ENCODE measurements around the gene STARD3NL. TPM values are rescaled to one million over a fixed set of nuclear protein-coding genes. Genes with fewer than 3 reads are reported as not detected.

STARD3NL gene
- total and polyA plus RNA-seq, 10 of the 15 experiments (the other 5 are each of a cell fraction or from before 2014, with no cell fraction given) = 66.1 to 133 (median 85.7) TPM

DNA sequence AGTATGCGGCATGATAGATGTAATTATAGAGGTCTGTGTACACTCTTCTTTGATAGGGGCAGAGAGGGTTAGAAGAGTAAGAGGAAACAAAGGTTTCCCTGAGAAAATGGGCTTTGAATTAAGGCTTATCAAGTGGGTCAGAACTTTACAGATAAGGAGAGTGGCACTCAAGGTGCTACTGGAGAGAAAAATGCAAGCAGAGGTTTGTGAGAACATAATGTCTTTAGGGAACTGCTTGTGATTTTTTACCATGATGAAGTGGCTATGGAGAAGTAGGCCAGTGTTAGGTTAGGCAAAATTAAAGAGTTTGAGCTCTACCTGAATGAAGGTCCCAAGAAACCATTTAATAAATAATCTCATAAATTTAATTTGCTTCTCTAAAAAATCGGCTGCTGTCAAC, 14.3 kb downstream of the STARD3NL start:
- H3K9ac ChIP-seq (ENCODE audit: control insufficient read depth, insufficient read depth, low read length) = no peak overlapping the region
- no TSS peak for BruUV-seq (replicated peaks)
- in situ Hi-C loops (cut with MboI) = no loop called here
- FAIRE-seq = no peak
- no peak overlapping the region for H3K4me2 ChIP-seq (ENCODE audit: control insufficient read depth, insufficient read depth)
- H3K79me2 ChIP-seq (ENCODE audit: control insufficient read depth, insufficient read depth, low read length) = peaks cover 92% of the 10 kb centered on the region
- H4K20me1 ChIP-seq (ENCODE audit: control insufficient read depth, insufficient read depth) = no peaks in the 10 kb centered on the region
- H3K4me1 ChIP-seq (ENCODE audit: control insufficient read depth, insufficient read depth, low read length) = peaks cover 28% of the 10 kb centered on the region
- H3K36me3 ChIP-seq (ENCODE audit: control insufficient read depth in 2 of 2, insufficient read depth in 2 of 2, low read length in 1 of 2) = no peaks in the 10 kb centered on the region
- 100% methylated on average over 2 of the region's 2 CpGs for WGBS (ENCODE audit: insufficient coverage, insufficient replicate concordance, low lambda C conversion rate, missing lambda C conversion rate)
- H3K27me3 ChIP-seq (replicated peaks in 1 of 2; ENCODE audit: control insufficient read depth in 2 of 2, insufficient read depth in 2 of 2, low read length in 1 of 2) = no peaks in the 10 kb centered on the region
- no peak overlapping the region for H3K4me3 ChIP-seq
- no peak overlapping the region for H2AFZ ChIP-seq (ENCODE audit: control insufficient read depth, low read depth, low read length)
- CTCF ChIA-PET = interaction anchor here (1.0 to 11.5 kb wide), 6 partner anchors 11 to 275 kb away, joined by 3 to 114 read pairs (median 5); partner anchors contain the start of gene SFRP4
- RAD21 ChIA-PET (ENCODE audit: unreplicated experiment) = interaction anchor here (0.9 to 1.6 kb wide), 3 partner anchors 12 to 31 kb away, joined by 3 to 5 read pairs (median 4); no protein-coding TSS in a partner anchor
- peaks cover 4% of the 10 kb centered on the region for H3K9me3 ChIP-seq (replicated peaks; ENCODE audit: control insufficient read depth, insufficient read depth, low read length)
- ATAC-seq = no peak
- DNase-seq (ENCODE audit: low read depth, low spot score) = no peak
- TF ChIP-seq MTA3 (IDR thresholded peaks at IDR 0.05; ENCODE audit: borderline replicate concordance, low read length) (no peak), POLR2AphosphoS5 (IDR thresholded peaks at IDR 0.05; ENCODE audit: low read length) (no peak)
- TF ChIP-seq, protein P1, sequence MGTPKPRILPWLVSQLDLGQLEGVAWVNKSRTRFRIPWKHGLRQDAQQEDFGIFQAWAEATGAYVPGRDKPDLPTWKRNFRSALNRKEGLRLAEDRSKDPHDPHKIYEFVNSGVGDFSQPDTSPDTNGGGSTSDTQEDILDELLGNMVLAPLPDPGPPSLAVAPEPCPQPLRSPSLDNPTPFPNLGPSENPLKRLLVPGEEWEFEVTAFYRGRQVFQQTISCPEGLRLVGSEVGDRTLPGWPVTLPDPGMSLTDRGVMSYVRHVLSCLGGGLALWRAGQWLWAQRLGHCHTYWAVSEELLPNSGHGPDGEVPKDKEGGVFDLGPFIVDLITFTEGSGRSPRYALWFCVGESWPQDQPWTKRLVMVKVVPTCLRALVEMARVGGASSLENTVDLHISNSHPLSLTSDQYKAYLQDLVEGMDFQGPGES (IDR thresholded peaks at IDR 0.05) = no peak
- SMC1A ChIA-PET (ENCODE audit: uncharacterized antibody, unreplicated experiment) = interaction anchor here (1.0 to 2.6 kb wide), 6 partner anchors 9 to 152 kb away, joined by 3 to 17 read pairs (median 4); no protein-coding TSS in a partner anchor
- POLR2A ChIA-PET = no interaction called here
- H3K27ac ChIP-seq (ENCODE audit: control insufficient read depth, insufficient read depth) = no peak overlapping the region
- intact Hi-C loops (cut with micrococcal nuclease; ENCODE audit: unreplicated experiment) = no loop called here

DNA sequence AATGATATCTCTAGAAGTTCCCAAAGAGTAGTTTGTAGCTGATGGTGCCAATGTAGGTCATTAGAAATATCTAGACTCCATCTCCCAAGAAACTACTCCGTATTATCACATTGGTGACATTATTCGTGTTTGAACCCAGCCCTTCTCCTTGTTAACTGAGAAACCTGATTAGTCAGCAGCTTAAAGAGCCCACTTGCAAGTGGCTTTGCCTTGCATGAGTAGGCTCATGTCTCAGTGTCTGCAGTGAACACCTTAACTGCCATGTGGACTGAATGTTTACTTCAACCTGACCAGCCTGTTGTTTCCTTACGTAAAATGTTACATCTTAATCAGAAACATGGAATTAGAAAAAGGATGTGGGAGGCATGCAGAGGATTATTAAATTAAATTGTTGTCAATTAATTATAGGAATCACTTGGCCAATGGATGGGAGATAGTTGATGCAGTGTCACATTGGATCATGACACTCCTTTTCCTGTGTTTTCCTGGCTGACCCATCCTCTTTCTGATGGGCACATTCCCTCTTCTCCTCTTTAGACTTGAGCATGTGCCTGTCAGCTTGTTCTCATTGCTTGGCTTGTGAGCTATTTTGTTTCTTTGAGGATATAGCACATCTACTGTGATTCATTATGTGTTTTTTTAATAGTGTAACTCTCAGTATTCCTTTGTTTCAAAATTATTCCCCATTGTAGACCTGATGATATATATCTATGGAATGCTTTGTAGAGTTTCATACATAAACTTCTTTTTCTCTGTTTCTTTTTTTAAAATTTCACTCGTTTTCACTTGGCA, 18.0 kb downstream of the STARD3NL start:
- DNase-seq (ENCODE audit: low read depth, low spot score) (no peak), ATAC-seq (peak; percentile 40; the same call in 1 of the 3 replicates), FAIRE-seq (peak; percentile 23)
- H2AFZ ChIP-seq (ENCODE audit: control insufficient read depth, low read depth, low read length) = no peak overlapping the region
- H3K79me2 ChIP-seq (ENCODE audit: control insufficient read depth, insufficient read depth, low read length) = peaks cover 78% of the 10 kb centered on the region
- no peak overlapping the region for H3K4me2 ChIP-seq (ENCODE audit: control insufficient read depth, insufficient read depth)
- ChIA-PET RAD21 (ENCODE audit: unreplicated experiment) (interaction anchor here (0.8 to 3.4 kb wide), 7 partner anchors 9 to 122 kb away, joined by 3 to 12 read pairs (median 3); no protein-coding TSS in a partner anchor), POLR2A (interaction anchor here (0.7 kb wide), 1 partner anchor 14 kb away, joined by 3 read pairs; no protein-coding TSS in a partner anchor), SMC1A (ENCODE audit: uncharacterized antibody, unreplicated experiment) (interaction anchor here (0.6 to 6.1 kb wide), 15 partner anchors 8 to 370 kb away, joined by 3 to 61 read pairs (median 4); partner anchors contain the start of gene STARD3NL), CTCF (interaction anchor here (0.6 to 11.5 kb wide), 15 partner anchors 9 to 279 kb away, joined by 3 to 114 read pairs (median 4); partner anchors contain the start of gene SFRP4)
- H3K9me3 ChIP-seq (replicated peaks; ENCODE audit: control insufficient read depth, insufficient read depth, low read length) = peaks cover 3% of the 10 kb centered on the region; the same call in 2 of the 3 replicates
- in situ Hi-C loops (cut with MboI) (no loop called here), intact Hi-C loops (cut with micrococcal nuclease; ENCODE audit: unreplicated experiment) (no loop called here)
- TF ChIP-seq, protein P2, sequence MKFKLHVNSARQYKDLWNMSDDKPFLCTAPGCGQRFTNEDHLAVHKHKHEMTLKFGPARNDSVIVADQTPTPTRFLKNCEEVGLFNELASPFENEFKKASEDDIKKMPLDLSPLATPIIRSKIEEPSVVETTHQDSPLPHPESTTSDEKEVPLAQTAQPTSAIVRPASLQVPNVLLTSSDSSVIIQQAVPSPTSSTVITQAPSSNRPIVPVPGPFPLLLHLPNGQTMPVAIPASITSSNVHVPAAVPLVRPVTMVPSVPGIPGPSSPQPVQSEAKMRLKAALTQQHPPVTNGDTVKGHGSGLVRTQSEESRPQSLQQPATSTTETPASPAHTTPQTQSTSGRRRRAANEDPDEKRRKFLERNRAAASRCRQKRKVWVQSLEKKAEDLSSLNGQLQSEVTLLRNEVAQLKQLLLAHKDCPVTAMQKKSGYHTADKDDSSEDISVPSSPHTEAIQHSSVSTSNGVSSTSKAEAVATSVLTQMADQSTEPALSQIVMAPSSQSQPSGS (IDR thresholded peaks at IDR 0.05; ENCODE audit: low read length) = no peak
- TF ChIP-seq PML (IDR thresholded peaks at IDR 0.05; ENCODE audit: low read length) (no peak), POLR2A (IDR thresholded peaks at IDR 0.05; ENCODE audit: low read depth, low read length) (no peak), CHD2 (IDR thresholded peaks at IDR 0.05; ENCODE audit: borderline replicate concordance, low read depth, low read length) (no peak)
- no peak overlapping the region for H3K9ac ChIP-seq (ENCODE audit: control insufficient read depth, insufficient read depth, low read length)
- BruUV-seq (replicated peaks) = no TSS peak
- H3K4me1 ChIP-seq (ENCODE audit: control insufficient read depth, insufficient read depth, low read length) = no peaks in the 10 kb centered on the region
- H4K20me1 ChIP-seq (ENCODE audit: control insufficient read depth, insufficient read depth) = no peaks in the 10 kb centered on the region
- H3K27ac ChIP-seq (ENCODE audit: control insufficient read depth, insufficient read depth) = no peak overlapping the region
- no peaks in the 10 kb centered on the region for H3K27me3 ChIP-seq (replicated peaks in 1 of 2; ENCODE audit: control insufficient read depth in 2 of 2, insufficient read depth in 2 of 2, low read length in 1 of 2)
- WGBS (ENCODE audit: insufficient coverage, insufficient replicate concordance, low lambda C conversion rate, missing lambda C conversion rate) = 97% methylated on average over 4 of the region's 4 CpGs
- no peak overlapping the region for H3K4me3 ChIP-seq
- H3K36me3 ChIP-seq (ENCODE audit: control insufficient read depth in 2 of 2, insufficient read depth in 2 of 2, low read length in 1 of 2) = peaks cover 0 to 5% of the 10 kb centered on the region in 2 experiments; a peak in 2 of 4 replicates
